ENCODE measurements around the gene SGK1.
"Not testable (repeated sequence)": the region's sequence is repeated elsewhere in the genome, so short reads cannot be mapped to it uniquely, and the experiment has no call there.

The SGK1 gene

GRCh38 chr6:134229520-134229919 lies 88.4 kb downstream of the SGK1 start:
- DNase-seq (ENCODE audit: low spot score) (no peak), FAIRE-seq (no peak)

- DNase-seq (ENCODE audit: low spot score): peak; percentile 18
- peak; percentile 92 for FAIRE-seq
Observed at GRCh38 chr6:134223796-134224420, 94.0 kb downstream of the SGK1 start.

GRCh38 chr6:134221250-134221649 lies 96.7 kb downstream of the SGK1 start:
- FAIRE-seq (no peak), DNase-seq (ENCODE audit: low spot score) (no peak)

DNA sequence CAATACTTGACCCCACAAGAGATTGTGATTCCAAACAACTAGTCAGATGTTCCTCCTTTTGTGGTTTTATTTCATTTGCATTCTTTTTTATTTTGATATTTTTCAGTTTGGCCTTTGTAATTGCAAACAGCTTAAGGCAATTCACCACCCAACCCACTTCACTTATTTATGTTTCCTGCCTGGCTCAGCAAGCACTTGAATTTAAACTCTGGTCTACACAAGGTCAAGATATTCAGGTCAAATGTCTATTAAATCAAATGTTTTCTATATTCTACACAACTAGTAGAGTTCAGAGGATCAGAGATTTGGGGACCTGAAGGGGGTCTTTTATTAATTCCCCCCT lies 100.1 kb downstream of the SGK1 start:
- FAIRE-seq: no peak

DNA sequence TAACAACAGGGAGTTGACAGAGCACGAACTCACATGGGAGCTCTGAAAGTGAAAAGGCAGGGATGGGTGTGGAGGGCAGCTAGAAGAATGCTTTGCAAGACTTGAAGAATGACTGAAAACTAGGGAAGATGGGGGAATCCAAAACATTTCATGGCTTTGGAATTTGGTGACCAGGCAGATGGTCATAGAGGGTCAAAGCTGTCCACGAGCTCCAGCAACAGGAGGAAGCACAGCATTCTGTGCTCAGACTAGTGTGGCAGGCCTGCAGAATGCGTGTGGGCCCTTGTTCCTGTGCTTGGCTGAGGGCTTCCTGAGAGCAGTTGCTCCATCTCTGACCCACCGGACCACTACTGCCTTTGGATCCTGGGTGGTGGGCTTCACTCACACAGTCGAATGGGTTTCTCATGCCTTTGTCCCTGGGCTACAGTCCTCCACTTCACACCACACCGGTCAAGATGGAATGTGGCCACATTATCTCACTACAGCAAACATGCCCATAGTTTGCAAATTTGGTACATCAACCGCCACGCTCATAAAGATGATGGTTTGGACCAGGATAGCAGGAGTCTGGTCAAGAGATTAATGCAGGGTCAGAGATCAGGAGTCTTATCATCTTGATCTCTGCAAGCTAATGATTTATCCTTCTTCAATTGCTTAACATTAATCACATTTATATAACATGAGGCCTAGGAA lies 100.7 kb downstream of the SGK1 start:
- FAIRE-seq (no peak), DNase-seq (ENCODE audit: low spot score) (peak; percentile 13)

More for the DNA sequence above, 100.1 kb downstream of the SGK1 start:
- no peak for DNase-seq (ENCODE audit: low spot score)

- FAIRE-seq (no peak), DNase-seq (ENCODE audit: low spot score) (no peak)
Observed at GRCh38 chr6:134216301-134217010, 101.5 kb downstream of the SGK1 start.

GRCh38 chr6:134213410-134213809 lies 104.5 kb downstream of the SGK1 start:
- FAIRE-seq; DNase-seq (ENCODE audit: low spot score): not testable (repeated sequence)

DNA sequence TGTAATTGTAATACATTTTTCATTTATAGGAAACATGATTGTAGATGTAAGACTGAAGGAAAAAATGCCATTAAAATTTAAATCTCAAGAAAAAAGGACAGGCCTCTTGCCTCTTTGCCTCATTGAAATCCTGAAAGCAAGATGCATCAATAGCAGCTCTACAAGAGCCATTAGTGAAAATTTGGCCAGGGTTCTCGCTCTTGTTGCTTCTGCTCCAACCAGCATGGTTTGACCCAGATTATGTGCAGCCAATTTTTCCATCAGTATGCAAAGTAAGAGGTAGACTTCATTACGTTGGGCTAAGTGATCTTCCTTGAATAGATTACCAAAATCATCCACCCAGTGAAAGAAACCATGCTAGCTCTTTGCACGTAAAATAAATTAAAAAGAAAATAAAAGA lies 106.6 kb downstream of the SGK1 start:
- DNase-seq (ENCODE audit: low spot score): no peak
- FAIRE-seq: no peak

DNA sequence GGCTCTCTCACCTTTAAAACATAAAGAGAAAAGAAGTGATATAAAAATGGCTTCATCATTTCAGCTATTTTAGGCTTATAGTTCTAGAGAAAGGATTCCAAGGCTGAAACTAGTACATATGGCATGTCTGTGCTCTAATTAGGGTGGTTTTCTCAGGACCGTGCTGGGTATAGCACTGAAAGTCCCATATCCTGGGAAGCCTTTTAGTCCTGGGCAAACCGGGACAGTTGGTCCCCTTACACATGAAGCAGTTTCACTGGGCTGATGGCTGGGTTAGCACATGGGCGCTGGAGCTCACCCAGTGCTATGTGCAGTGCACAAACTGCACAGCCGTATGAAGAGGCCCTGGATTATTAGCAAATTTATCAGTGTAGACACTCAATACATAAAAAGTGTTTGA lies 110.5 kb downstream of the SGK1 start:
- no peak for DNase-seq (ENCODE audit: low spot score)
- no peak for FAIRE-seq

DNA sequence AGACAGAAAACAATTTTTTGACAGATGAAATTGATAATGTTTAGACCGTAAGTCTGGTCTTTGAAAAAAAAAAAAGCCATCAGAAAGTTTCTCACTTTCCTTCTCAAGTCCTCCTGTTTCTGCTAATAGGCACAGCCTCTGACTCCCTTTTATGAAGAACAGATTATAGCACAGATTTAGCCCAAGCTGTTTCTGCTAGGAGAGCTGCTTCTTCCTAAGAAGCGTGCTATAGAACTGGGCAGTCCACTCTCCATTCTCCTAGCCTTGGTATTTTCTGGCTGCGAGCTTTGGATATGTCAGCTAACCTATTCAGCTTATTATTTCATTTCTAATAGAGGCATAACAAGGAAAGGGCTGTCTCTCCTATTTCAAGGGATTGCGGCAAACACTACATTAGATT lies 112.5 kb downstream of the SGK1 start:
- FAIRE-seq: no peak
- no peak for DNase-seq (ENCODE audit: low spot score)

DNA sequence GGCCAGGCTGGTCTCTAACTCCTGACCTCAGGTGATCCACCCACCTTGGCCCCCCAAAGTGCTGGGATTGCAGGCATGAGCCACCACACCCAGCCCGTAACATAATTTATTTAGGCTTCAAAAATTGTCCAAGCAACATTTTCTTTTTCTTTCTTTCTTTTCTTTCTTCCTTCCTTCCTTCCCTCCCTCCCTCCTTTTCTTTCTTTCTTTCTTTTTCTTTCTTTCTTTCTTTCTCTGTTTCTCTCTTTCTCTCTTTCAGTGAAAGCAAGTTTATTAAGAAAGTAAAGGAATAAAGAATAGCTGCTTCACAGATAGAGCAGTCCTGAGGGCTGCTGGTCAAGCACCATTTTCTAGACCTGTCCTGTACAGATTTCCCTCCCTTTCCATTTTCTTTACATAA lies 113.2 kb downstream of the SGK1 start:
- FAIRE-seq; DNase-seq (ENCODE audit: low spot score): not testable (repeated sequence)

GRCh38 chr6:134204031-134204430 lies 113.9 kb downstream of the SGK1 start:
- DNase-seq (ENCODE audit: low spot score): no peak
- no peak for FAIRE-seq

DNA sequence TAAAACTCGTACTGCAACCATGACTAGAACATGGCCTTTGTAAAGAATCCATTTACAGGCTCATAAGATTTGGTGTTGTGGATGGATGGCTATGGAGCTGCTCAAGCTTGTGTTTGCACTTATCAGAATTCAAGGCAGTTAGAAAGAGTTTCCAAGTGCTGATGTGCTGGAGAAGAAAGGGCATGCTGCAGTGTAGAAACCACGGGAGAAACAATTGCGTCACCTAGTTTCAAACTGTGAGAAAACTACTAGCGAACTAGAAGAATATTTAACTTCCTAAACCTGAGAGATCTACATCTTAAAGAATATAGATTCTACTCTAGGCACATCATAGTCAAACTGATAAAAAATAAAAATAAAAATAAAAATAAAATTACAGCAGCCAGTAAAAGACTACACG lies 116.2 kb downstream of the SGK1 start:
- DNase-seq (ENCODE audit: low spot score): no peak
- no peak for FAIRE-seq

DNA sequence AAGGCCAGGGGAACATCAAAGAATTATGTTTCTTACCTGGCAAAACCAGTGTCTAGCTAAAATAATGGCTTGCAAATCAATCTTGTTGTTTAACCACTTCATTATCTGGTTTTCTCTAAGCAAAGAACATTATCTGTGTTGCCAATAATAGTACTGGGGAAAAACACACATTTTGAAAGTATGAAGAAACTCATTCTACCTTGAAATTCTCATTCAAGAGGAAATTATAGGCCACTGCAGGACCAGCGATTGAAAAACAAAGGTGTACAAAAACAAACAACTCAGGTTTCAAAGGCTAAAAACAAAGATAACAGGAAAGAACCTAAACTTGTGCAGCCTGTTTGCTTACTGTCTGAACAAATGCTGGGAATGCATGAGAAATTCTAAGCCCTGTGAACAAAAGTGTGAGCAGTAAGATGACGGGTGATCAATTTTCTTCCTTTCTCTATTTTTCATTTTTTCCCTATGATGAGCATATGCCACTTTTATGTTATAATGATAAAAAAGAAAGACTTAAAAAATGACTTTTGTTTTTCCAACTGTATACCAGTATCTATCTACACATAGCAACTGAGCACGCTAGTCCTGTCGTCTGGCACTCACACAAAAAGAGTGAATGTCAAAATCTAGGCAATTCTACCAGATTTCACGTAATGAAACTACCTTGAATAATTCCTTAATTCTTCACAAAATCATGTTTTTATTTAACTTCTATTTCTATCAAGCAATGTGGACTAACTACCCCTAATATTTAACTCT lies 117.9 kb downstream of the SGK1 start:
- no peak for FAIRE-seq
- no peak for DNase-seq (ENCODE audit: low spot score)

DNA sequence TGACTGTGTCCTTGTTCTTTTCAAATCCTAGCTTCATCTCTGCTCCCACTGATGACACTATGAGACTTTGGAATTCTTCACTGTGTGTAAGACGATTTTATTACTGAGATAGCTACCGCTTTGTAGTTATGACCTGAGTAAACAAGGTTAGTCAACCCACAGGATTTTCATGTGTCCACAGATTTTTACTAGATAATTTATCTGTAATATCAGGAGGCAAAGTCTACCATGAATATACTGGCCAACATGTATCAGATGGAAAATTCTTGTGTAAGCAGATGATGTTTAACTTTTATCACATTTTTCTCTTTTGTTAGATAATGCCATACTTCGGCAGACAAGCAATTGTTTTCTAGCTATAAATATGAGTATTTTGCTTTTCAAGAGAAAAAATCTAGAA lies 119.8 kb downstream of the SGK1 start:
- DNase-seq (ENCODE audit: low spot score): peak; percentile 45
- no peak for FAIRE-seq

DNA sequence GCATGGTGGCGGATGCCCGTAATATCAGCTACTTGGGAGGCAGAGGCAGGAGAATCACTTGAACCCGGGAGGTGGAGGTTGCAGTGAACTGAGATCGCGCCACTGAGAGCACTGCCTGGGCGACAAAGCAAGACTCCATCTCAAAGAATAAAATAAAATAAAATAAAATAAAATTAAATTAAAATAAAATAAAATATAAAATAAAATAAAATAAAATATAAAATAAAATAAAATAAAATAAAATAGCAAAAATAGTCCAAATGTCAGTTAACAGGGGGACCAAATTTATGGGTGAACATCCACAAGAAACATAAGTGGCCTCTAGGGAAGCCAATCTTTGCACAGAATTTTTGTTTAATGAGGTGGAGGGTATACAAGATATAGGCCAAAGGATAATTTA lies 120.2 kb downstream of the SGK1 start:
- peak; percentile 14 for FAIRE-seq
- not testable (repeated sequence) for DNase-seq (ENCODE audit: low spot score)

DNA sequence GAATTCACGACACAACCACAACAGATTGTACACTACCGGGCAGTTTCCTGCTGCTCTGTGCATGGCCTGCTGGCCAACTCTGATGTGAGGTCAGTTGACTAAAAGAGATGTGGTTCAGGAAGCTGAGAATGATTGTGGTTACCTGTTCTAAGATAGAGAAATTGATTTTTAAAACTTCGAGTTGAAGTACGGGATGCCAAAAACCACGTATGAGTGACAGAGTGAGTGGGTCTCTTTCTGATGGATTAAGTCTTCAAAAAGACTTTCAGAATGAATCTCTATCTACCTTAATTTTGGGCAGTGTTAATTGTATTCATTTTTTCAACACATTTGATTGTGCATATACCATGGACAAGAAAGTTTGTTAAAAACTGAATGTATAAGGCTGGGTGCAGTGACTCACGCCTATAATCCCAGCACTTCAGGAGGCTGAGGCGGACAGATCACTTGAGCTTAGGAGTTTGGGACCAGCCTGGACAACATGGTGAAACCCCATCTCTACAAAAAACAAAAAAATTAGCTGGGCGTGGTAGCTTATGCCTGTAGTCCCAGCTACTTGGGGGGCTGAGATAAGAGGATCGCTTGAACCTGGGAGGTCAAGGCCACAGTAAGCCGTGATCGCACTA lies 121.2 kb downstream of the SGK1 start:
- FAIRE-seq (no peak), DNase-seq (ENCODE audit: low spot score) (no peak)

GRCh38 chr6:134195985-134196384 lies 121.9 kb downstream of the SGK1 start:
- DNase-seq (ENCODE audit: low spot score): no peak
- FAIRE-seq: no peak

- no peak for FAIRE-seq
- no peak for DNase-seq (ENCODE audit: low spot score)
Observed at GRCh38 chr6:134195164-134195906, 122.6 kb downstream of the SGK1 start.

DNA sequence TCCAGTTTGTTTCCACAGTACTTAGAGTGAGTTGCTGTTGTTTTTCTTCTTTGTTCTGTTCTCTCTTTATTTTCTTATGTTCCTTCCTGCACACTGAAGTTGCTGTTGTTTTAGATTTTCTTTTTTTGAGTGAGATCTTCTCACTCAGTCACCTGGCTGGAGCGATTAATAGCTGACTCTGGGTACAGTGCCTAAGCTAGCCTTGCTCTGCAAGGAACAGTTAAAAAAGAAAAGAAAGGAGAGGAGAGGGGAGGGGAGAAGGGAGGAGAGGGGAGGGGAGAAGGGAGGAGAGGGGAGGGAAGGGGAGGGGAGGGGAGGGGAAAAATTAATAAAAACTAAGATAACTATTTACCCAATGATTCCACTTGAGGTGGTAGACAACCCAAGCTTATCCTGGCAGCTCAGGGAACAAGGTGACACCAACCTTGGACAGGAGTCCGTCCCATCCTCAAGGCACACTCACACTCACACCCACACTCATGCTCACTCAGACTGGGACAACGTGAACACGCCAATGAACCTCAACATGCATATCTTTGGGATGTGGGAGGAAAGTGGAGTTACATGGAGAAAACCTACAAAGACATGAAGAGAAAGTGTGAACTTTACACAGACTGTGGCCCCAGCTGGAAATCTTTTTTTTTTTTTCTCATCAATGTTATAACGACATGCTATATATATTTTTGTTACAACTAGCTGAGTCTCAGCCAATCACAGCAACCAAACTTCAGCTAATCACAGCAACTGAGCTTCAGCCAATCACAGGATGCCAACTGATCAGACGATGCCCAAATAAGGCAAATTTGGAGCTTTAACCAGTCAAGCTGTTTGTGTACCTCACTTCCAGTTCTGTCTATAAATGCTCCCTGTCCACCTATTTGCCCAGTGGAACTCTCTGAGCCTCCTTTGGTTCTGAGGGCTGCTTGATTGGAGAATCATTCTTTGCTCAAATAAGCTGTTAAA lies 124.1 kb downstream of the SGK1 start:
- DNase-seq (ENCODE audit: low spot score) (no peak), FAIRE-seq (no peak)
